ENCODE measurements around the gene TSPAN13.

The TSPAN13 gene

DNA sequence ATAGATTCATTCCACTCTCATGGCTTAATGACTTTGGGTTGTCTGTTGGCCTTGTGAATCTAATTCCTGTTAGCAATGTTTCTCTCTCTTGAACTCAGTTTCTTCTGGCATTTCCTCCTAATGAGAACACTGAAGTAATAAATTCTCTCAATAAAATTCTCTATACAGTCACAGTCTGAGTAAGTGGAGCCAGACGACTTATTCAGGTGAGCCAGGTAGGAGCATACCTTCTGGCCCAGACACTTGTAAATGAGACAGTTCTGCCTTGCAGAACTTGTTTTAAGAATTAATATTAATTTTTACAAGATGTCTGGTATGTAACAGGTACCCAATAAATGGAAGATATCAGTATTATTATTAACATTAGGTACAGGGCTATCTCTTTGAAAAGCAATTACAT lies 79.8 kb downstream of the TSPAN13 start:
- H3K4me3 ChIP-seq (ENCODE audit: low read depth, low read length) = no peak overlapping the region
- TF ChIP-seq, protein P1, sequence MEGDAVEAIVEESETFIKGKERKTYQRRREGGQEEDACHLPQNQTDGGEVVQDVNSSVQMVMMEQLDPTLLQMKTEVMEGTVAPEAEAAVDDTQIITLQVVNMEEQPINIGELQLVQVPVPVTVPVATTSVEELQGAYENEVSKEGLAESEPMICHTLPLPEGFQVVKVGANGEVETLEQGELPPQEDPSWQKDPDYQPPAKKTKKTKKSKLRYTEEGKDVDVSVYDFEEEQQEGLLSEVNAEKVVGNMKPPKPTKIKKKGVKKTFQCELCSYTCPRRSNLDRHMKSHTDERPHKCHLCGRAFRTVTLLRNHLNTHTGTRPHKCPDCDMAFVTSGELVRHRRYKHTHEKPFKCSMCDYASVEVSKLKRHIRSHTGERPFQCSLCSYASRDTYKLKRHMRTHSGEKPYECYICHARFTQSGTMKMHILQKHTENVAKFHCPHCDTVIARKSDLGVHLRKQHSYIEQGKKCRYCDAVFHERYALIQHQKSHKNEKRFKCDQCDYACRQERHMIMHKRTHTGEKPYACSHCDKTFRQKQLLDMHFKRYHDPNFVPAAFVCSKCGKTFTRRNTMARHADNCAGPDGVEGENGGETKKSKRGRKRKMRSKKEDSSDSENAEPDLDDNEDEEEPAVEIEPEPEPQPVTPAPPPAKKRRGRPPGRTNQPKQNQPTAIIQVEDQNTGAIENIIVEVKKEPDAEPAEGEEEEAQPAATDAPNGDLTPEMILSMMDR (IDR thresholded peaks at IDR 0.05; ENCODE audit: insufficient read depth, low read length, missing control alignments) = no peak
- ChIA-PET POLR2A (no interaction called here), CTCF (no interaction called here)
- no peak for DNase-seq (ENCODE audit: low read depth, low spot score)

Data from AG04449 (cell line).